DMS 273 (cell line): ENCODE results near the gene CCDC127.
"Not testable (repeated sequence)": the region's sequence is repeated elsewhere in the genome, so short reads cannot be mapped to it uniquely, and the experiment has no call there.

Source experiments
- DNase-seq: peaks from one replicate; lab custom pipeline; 2025; ENCODE audit not compliant: unreplicated experiment; lab: John Stamatoyannopoulos, UW

Gene CCDC127

GRCh38 chr5:234450-234849 is 16.5 kb upstream of the CCDC127 start:
- DNase-seq = no peak

- not testable (repeated sequence) for DNase-seq
Observed at GRCh38 chr5:233426-233825, 15.5 kb upstream of the CCDC127 start.

- DNase-seq = no peak
Observed at GRCh38 chr5:231661-232060, 13.7 kb upstream of the CCDC127 start.

GRCh38 chr5:230711-231110 is 12.8 kb upstream of the CCDC127 start:
- no peak for DNase-seq

- no peak for DNase-seq
Observed at GRCh38 chr5:228886-229285, 10.9 kb upstream of the CCDC127 start.

GRCh38 chr5:227375-227774 is 9.4 kb upstream of the CCDC127 start:
- DNase-seq = not testable (repeated sequence)

- DNase-seq = no peak
Observed at GRCh38 chr5:225334-225733, 7.4 kb upstream of the CCDC127 start.

GRCh38 chr5:223791-224190 is 5.8 kb upstream of the CCDC127 start:
- DNase-seq = no peak

GRCh38 chr5:222951-223715 is 5.2 kb upstream of the CCDC127 start:
- DNase-seq = not testable (repeated sequence)

GRCh38 chr5:219991-220390 is 2.0 kb upstream of the CCDC127 start:
- DNase-seq = no peak

- DNase-seq = peak; percentile 49
Observed at GRCh38 chr5:219460-219863, 1.5 kb upstream of the CCDC127 start.

GRCh38 chr5:218457-219291 is 721 bp upstream of the CCDC127 start:
- DNase-seq = peak; percentile 68

- DNase-seq = not testable (repeated sequence)
Observed at GRCh38 chr5:216076-216475, 1.9 kb downstream of the CCDC127 start.

GRCh38 chr5:215256-215655 is 2.7 kb downstream of the CCDC127 start:
- DNase-seq = not testable (repeated sequence)

- DNase-seq = no peak
Observed at GRCh38 chr5:213803-214395, 4.1 kb downstream of the CCDC127 start.

GRCh38 chr5:208449-209114 is 9.4 kb downstream of the CCDC127 start:
- no peak for DNase-seq

- DNase-seq = no peak
Observed at GRCh38 chr5:207599-207998, 10.4 kb downstream of the CCDC127 start.

GRCh38 chr5:206927-207536 is 10.9 kb downstream of the CCDC127 start:
- no peak for DNase-seq

- DNase-seq = no peak
Observed at GRCh38 chr5:206406-206805, 11.5 kb downstream of the CCDC127 start.

- no peak for DNase-seq
Observed at GRCh38 chr5:204966-205670, 12.8 kb downstream of the CCDC127 start.
